HUES6 (cell line): ENCODE data around the gene SULT2B1.

Experiments
- H3K27ac ChIP-seq: 2 replicates; pipeline ENCODE4 v1.7.0; 2013; ENCODE audit warnings: low read depth, mild to moderate bottlenecking, low read length, inconsistent platforms
- H3K27me3 ChIP-seq: 2 replicates; pipeline ENCODE4 v1.6.1; 2013; ENCODE audit warnings: low read length; ENCODE audit not compliant: control insufficient read depth, insufficient read depth
- H3K36me3 ChIP-seq: 2 replicates; pipeline ENCODE4 v1.6.1; 2013; ENCODE audit warnings: low read length; ENCODE audit not compliant: control insufficient read depth, insufficient read depth
- H3K4me1 ChIP-seq: 2 replicates; pipeline ENCODE4 v1.6.1; 2013; ENCODE audit warnings: low read length; ENCODE audit not compliant: control insufficient read depth, insufficient read depth
- H3K4me3 ChIP-seq: 2 replicates; pipeline ENCODE4 v1.5.1; 2013; ENCODE audit warnings: low read depth, low read length
- H3K9ac ChIP-seq: one replicate; pipeline ENCODE4 v1.6.1; 2013; ENCODE audit warnings: mild to moderate bottlenecking, low read length
- H3K9me3 ChIP-seq: 2 replicates; pipeline ENCODE4 v1.6.1; 2013; ENCODE audit warnings: low read depth, low read length; ENCODE audit not compliant: control insufficient read depth, insufficient read depth

The SULT2B1 gene

GRCh38 chr19:48606463-48607358 lies 54.7 kb downstream of the SULT2B1 start, which contains the start of gene SPACA4:
TSS of gene SPACA4 (plus strand) at chr19:48606742. CDS start at chr19:48606979, 237 bp downstream.
- no peaks in the 10 kb centered on the region for H3K27me3 ChIP-seq
- no peak within 1 kb of the TSS for H3K27ac ChIP-seq
- H3K4me1 ChIP-seq = peaks cover 2% of the 10 kb centered on the region; the same call in 1 of the 2 replicates
- H3K9ac ChIP-seq = no peak within 1 kb of the TSS
- H3K36me3 ChIP-seq = peaks cover 4% of the 10 kb centered on the region; the same call in 1 of the 2 replicates
- H3K4me3 ChIP-seq = no peak within 1 kb of the TSS
- no peaks in the 10 kb centered on the region for H3K9me3 ChIP-seq

DNA sequence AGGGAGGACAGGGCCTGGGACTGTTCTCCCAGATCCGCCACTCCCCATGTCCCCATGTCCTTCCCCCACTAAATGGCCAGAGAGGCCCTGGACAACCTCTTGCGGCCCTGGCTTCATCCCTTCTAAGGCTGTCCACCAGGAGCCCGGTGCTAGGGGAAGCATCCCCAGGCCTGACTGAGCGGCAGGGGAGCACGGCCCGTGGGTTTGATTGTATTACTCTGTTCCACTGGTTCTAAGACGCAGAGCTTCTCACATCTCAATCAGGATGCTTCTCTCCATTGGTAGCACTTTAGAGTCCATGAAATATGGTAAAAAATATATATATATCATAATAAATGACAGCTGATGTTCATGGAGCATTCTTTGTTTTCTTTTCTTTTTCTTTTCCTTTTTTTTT lies 55.4 kb downstream of the SULT2B1 start:
- Histone ChIP-seq H3K27me3 (no peaks in the 10 kb centered on the region), H3K9me3 (no peaks in the 10 kb centered on the region), H3K27ac (no peak overlapping the region), H3K4me3 (no peak overlapping the region), H3K36me3 (peaks cover 5% of the 10 kb centered on the region; the same call in 1 of the 2 replicates), H3K4me1 (peaks cover 2% of the 10 kb centered on the region; the same call in 1 of the 2 replicates), H3K9ac (no peak overlapping the region)

- Histone ChIP-seq H3K36me3 (peaks cover 10% of the 10 kb centered on the region), H3K27me3 (no peaks in the 10 kb centered on the region), H3K4me1 (peaks cover 6% of the 10 kb centered on the region), H3K4me3 (no peak overlapping the region), H3K9me3 (no peaks in the 10 kb centered on the region), H3K9ac (no peak overlapping the region), H3K27ac (no peak overlapping the region)
Measured at GRCh38 chr19:48608798-48609263, 56.9 kb downstream of the SULT2B1 start.

- Histone ChIP-seq H3K36me3 (peaks cover 10% of the 10 kb centered on the region), H3K27me3 (no peaks in the 10 kb centered on the region), H3K4me1 (peaks cover 12% of the 10 kb centered on the region), H3K27ac (no peak overlapping the region), H3K9ac (no peak overlapping the region), H3K9me3 (no peaks in the 10 kb centered on the region), H3K4me3 (no peak overlapping the region)
Measured at GRCh38 chr19:48609571-48610108, 57.7 kb downstream of the SULT2B1 start.

GRCh38 chr19:48611872-48612271 lies 59.9 kb downstream of the SULT2B1 start:
- no peak overlapping the region for H3K4me3 ChIP-seq
- H3K36me3 ChIP-seq = peaks cover 30% of the 10 kb centered on the region
- H3K9ac ChIP-seq = no peak overlapping the region
- H3K27me3 ChIP-seq = no peaks in the 10 kb centered on the region
- H3K4me1 ChIP-seq = peaks cover 34% of the 10 kb centered on the region
- H3K9me3 ChIP-seq = no peaks in the 10 kb centered on the region
- no peak overlapping the region for H3K27ac ChIP-seq

GRCh38 chr19:48613024-48613851 lies 61.3 kb downstream of the SULT2B1 start:
- Histone ChIP-seq H3K9ac (peak overlapping the region; percentile 79), H3K4me3 (no peak overlapping the region), H3K27ac (no peak overlapping the region), H3K27me3 (no peaks in the 10 kb centered on the region), H3K9me3 (no peaks in the 10 kb centered on the region), H3K36me3 (peaks cover 43% of the 10 kb centered on the region), H3K4me1 (peaks cover 45% of the 10 kb centered on the region)

- H3K9me3 ChIP-seq = no peaks in the 10 kb centered on the region
- H3K27ac ChIP-seq = peak overlapping the region; percentile 89
- H3K36me3 ChIP-seq = peaks cover 43% of the 10 kb centered on the region
- no peaks in the 10 kb centered on the region for H3K27me3 ChIP-seq
- H3K4me1 ChIP-seq = peaks cover 44% of the 10 kb centered on the region
- peak overlapping the region; percentile 79 for H3K9ac ChIP-seq
- peak overlapping the region; percentile 49 for H3K4me3 ChIP-seq
Measured at GRCh38 chr19:48613852-48614435, 62.0 kb downstream of the SULT2B1 start.

DNA sequence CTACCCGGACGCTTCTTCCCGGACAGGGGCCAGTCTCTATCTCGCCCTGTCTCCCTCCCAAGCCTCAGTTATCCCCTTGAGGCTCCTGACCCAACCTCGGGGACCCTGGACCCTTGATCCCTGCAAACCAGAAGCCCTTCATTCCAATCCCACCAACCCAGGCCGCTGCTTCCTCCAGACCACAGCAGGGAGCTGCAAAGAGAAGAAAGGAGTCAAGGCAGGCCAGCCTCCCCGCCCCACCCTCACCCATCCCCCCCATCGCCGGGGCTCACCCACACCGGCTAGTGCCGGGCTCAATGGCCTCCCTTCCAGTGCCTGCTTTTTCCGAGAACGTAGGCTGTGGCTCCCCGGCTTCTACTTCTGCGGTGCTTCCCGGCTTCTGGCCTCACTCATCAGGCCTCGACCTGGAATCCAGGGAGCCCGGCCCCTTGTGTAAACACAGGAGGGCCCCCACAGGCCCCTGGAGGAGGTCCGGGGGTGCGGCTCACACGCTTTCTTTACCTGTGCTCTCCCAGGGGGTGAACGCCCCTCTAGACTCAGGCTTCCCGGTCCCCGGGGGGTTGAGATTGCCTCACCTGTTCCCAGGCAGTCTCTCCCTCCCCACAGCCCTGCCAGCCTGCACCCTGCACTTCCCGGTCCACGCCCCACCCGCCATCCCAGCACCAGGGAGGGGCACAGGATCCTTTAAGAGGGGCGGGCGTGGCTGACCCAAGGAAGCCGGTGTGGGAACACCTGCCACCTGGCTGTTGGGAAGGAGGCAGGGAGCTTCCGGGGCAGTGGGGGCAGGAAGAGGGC lies 62.7 kb downstream of the SULT2B1 start, which contains the start of gene FAM83E:
TSS of gene FAM83E (minus strand) at position 641 of the 795 bp plus-strand sequence. CDS start 1,704 bp downstream, outside the sequence.
- peak within 1 kb of the TSS; percentile 89 for H3K27ac ChIP-seq
- H3K27me3 ChIP-seq = no peaks in the 10 kb centered on the region
- peak within 1 kb of the TSS; percentile 49 for H3K4me3 ChIP-seq
- H3K4me1 ChIP-seq = peaks cover 43% of the 10 kb centered on the region
- peak within 1 kb of the TSS; percentile 79 for H3K9ac ChIP-seq
- H3K36me3 ChIP-seq = peaks cover 43% of the 10 kb centered on the region
- H3K9me3 ChIP-seq = no peaks in the 10 kb centered on the region

DNA sequence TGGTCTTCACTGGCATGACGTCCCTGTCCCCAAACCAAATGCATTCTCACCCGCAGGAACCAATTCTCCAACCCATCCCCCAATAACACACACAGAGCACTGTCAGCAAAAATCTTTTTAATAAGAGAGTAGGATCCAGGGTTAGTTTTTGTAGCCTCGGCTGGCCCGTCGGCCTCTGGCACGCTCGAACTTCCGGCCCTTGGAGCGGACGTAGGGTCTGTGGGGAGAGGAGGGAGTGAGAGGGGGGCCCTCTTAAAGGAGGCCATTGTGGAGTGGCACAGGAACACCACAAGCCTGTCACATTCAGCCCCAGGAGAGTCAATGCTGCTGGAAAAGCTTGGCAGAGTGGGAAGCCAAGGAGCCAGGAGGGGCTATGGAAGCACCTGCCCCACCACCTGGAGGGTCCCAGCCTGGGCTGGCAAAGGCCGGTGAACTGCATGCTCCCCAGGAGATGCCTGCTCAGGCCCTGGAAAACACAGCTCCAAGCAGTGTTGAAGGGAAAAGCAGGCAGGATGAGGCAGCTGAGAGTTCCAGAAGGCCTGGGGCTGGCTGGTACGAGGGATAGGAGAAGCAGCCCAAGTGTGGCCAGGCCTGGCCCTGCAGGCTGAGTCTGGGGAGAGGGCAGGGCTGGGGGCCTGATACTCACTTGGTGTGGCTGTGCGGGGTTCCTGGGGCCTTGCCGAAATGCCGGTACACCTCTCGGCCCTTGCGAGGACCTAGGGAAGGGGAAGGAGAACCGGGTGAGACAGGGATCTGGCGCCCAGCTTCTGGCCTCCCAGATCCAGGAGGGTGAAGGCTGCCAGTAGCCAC lies 63.5 kb downstream of the SULT2B1 start:
- Histone ChIP-seq H3K36me3 (peaks cover 43% of the 10 kb centered on the region), H3K4me3 (peak overlapping the region; percentile 49), H3K9ac (peak overlapping the region; percentile 79), H3K27ac (peak overlapping the region; percentile 89), H3K9me3 (no peaks in the 10 kb centered on the region), H3K4me1 (peaks cover 43% of the 10 kb centered on the region), H3K27me3 (no peaks in the 10 kb centered on the region)
